Fibroblast of skin of right quadriceps (primary cell): ENCODE results near the gene CPO.
A peak's percentile ranks its signal among the peaks of the same experiment; 100 is the strongest.

Experiments used
- DNase-seq: peaks from one replicate; pipeline ENCODE4 v3.0.0-alpha.2; 2013

Gene CPO

DNA sequence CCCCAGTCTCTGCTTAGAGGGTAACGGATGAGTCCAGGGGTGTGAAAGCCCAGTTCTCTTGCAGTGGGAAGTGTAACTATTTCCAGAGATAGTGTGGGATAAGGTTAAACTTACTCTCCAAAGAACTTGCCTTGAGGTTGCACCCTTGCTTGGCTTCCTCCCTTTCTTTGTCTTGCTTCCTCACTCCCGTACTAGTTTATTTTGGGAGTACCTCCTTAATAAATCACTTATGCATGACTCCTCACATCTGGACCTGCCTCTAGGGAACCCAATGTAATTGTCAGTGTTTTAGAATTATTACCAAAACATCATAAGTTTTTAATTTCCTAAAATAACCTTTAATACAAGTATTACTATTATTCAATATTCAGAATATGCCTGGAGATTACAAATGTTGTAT is 35.2 kb downstream of the CPO start:
- no peak for DNase-seq

DNA sequence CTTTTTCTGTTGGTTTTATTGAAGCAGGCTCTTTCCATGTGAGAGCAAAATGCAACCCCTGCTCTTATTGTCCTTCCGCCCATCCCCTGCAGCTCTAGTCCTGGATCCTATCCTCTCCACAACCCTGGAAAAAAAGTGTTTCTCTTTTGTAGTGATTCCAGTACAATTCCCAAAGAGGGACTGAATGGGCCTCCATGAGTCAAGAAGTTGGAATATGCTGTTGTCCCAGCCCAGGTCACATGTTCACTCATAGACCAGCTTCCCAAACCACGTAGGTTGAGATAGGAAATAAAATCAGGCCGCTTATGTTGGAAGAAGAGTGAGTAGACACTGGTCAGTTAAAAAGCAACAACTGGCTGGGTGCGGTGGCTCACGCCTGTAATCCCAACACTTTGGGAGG is 39.4 kb downstream of the CPO start:
- DNase-seq = peak; percentile 31

DNA sequence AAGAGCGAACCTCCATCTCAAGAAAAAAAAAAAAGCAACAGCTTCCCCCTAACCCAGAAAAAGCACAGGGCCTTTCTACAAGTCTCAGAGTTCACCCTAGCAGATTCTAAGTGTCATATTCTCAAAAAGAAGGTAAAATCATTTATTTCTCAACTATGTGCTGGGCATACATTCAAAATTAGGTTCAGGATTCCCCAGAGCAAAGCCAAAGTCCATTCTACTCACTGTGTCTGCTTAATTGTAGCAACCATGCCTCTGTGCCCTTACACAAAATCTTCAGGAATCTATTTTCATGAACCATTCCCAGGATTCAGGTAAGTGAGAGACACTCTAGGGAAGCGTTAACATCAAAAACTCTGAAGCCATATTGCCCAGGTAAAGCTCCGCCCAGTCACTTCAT is 40.0 kb downstream of the CPO start:
- no peak for DNase-seq

- no peak for DNase-seq
These were observed 40.6 kb downstream of the CPO start for GRCh38 chr2:206979922-206980321.

- no peak for DNase-seq
These were observed 41.1 kb downstream of the CPO start for GRCh38 chr2:206980413-206980812.

DNA sequence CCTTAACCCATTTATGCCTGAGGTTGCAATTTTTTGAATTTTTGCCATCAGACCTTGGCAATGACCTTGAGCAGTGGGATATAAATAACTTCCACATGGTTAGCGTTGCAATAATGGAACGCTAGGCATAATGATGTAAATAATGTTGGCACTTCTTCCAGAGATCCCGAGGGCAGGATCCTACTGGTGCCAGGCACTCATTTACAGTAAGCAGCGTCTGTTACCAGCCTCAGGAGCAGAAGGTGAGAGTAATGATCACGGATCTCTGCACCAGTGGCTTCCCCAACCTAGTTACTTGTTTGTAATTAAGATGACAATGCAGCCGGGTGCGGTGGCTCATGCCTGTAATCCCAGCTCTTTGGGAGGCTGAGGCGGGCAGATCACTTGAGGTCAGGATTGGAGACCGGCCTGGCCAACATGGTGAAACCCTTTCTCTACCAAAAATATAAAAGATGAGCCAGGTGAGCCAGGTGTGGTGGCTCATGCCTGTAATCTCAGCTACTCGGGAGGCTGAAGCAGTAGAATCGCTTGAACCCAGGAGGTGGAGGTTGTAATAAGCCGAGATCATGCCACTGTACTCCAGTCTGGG is 41.9 kb downstream of the CPO start:
- no peak for DNase-seq

- peak; percentile 80 for DNase-seq
These were observed 42.5 kb downstream of the CPO start for GRCh38 chr2:206981739-206982340.

DNA sequence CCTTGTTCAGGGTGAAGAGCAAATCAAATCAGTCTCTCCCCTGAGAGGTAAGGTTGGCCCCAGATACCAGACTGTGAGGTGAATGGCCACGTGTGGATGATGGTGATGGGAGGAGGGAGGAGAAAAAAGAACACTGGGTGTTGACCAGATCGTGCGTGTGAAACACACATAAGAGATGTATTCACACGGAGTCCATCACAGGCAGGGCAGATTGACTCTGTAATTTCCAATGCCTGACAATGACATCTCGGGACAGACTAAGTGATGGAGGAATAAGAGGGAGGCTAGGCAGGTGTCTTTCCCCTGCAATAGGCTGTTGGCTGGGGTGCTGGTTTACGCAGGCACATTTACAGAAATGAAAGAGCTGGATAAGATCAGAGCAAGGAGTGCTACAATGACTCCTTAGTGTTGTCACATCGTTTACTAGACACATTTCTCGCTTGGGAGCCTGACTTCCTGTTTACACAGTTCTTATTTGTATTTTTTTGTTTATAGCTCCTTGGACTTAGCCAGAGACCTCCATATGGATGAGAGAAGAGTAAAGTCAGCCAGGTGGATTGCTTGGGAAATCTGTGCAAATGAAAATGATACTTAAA is 43.1 kb downstream of the CPO start:
- no peak for DNase-seq

DNA sequence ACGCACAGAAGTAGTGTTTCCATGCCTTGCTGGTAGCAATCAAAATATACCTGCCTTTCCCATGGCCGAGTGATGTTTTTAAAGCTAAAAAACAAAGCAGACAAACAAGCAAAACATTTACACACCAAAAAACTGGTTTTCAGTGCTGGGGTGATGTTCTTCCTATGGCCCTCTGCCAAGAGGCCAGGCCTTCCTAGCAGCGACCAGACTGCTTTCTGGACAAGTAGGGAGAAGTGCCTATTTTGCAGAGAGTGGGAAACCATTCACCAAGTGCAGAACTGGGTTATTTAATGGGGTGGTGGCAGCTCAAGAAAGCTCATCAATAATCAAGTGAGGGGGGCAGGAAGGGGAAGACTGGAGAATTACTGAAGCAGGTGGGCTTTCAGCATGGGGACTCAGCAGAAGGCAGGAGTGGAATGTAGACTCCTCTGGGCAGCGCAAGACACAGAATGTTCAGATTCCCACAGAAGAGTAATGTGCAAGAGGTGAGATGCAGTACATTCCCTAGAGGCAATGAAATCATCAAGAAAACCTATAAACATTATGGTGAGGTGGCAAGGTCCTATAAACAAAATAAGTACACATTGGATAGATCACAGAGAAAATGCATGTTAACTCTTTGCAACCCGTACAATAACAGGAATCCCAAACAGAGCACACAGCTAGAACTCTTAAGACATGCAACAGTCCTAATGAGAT is 44.0 kb downstream of the CPO start:
- peak; percentile 32 for DNase-seq

- peak; percentile 53 for DNase-seq
These were observed 44.9 kb downstream of the CPO start for GRCh38 chr2:206984206-206984605.

GRCh38 chr2:206986943-206987342 is 47.6 kb downstream of the CPO start:
- DNase-seq = no peak

GRCh38 chr2:206987810-206988209 is 48.5 kb downstream of the CPO start:
- DNase-seq = no peak

- no peak for DNase-seq
These were observed 49.6 kb downstream of the CPO start for GRCh38 chr2:206988884-206989283.

- DNase-seq = no peak
These were observed 50.0 kb downstream of the CPO start for GRCh38 chr2:206989311-206989710.

- no peak for DNase-seq
These were observed 51.0 kb downstream of the CPO start for GRCh38 chr2:206990360-206990759.

GRCh38 chr2:206991070-206991469 is 51.8 kb downstream of the CPO start:
- no peak for DNase-seq

DNA sequence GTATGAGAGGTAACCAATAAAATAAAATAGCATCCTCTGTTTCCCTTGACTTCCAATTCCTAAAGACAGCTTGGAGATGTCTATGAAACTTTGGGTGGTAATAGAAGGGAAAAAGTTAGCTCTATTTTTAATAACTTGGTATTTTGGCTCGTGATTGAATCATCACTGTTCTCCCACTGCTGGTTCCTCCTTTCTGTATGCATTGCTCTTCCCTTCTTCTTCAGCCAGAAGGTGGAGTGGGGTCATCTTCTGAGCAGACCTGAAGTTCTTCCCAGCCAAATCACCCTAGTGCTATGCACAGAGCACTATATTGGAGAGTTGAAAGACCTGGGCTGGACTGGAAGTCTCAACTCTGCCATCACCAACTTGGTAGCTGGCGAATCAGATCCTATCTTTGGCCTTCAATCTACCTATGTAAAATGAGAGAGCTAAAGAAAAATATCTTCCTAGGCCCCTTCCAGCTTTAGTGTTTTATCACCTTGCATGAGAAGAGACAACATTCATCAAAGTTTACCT is 54.1 kb downstream of the CPO start:
- DNase-seq = no peak

DNA sequence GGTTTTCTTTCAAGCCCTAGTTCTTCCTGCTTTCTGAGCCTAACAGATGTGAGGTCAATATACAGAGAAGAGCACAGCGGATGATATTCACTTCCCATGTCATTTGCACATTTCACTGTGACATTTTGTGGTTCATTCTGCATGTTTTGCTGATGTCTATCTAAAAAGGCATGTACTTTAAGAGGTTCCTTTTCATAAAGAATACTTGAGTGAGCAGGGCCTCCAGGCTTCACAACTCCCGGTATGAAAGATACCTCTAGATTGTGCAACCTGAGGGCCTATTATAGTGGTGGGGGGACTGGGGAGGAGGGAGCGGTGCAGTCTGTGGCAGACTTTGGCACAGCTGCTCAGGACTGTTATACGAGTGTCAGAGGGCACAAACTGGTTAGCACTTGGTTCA is 54.6 kb downstream of the CPO start:
- DNase-seq = peak; percentile 56

GRCh38 chr2:206996556-206997065 is 57.3 kb downstream of the CPO start:
- DNase-seq = no peak

GRCh38 chr2:207008105-207008990 is 69.0 kb downstream of the CPO start:
- DNase-seq = peak; percentile 54

DNA sequence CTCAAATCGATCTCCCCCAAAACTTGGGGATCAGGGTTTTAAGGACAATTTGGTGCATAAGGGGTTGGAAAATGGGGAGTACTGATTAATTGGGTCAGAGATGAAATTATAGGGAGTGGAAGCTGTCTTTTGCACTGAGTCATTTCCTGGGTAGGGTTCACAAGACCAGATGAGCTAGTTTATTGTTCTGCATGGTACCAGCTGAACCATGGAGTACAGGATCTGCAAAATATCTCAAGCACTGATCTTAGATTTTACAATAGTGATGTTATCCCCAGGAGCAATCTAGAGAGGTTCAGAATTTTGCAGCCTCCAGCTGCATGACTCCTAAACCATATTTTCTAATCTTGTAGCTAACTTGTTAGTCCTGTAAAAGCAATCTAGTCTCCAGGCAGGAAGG is 73.1 kb downstream of the CPO start:
- no peak for DNase-seq

DNA sequence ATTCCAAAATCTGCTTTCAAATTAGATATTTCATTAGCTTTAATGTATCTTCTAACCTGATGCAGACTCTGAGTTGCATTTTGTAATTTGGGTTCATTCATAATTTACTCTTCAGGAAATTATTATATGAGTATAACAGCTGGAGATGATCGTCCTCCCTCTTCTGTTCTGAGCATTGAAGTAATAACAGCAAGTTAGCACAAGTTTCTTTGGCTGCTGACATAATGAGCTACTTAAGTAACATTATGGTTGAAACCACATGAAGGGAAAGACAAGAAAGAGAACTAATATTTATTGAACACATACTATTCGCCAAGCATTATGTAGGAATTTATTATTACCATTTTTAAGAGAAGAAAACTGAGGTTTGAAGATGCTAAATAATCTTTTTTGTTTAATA is 75.1 kb downstream of the CPO start:
- no peak for DNase-seq

- DNase-seq = peak; percentile 64
These were observed 76.6 kb downstream of the CPO start for GRCh38 chr2:207015901-207016300.
